Measurements from ENCODE around the gene BYSL. TPM values are rescaled to one million over a fixed set of nuclear protein-coding genes. Genes with fewer than 3 reads are reported as not detected.
A peak's percentile ranks its signal among the peaks of the same experiment; 100 is the strongest.

The BYSL gene
- total and polyA plus RNA-seq, 2 experiments from 2014 or later = 30.7 to 32.6 TPM

- Histone ChIP-seq H3K27me3 (peaks cover 3% of the 10 kb centered on the region), H3K27ac (no peak overlapping the region), H3K36me3 (peaks cover 10% of the 10 kb centered on the region), H3K4me3 (no peak overlapping the region), H3K4me1 (ENCODE audit: low read depth) (peaks cover 6% of the 10 kb centered on the region), H3K9me3 (ENCODE audit: low read depth) (no peaks in the 10 kb centered on the region)
- TF ChIP-seq CTCF (IDR thresholded peaks at IDR 0.05; ENCODE audit: low read depth, low read length) = no peak
- DNase-seq (ENCODE audit: low read depth in 1 of 2, low spot score in 1 of 2) = peak in 1 of 2 donors; percentile 77
Measured at GRCh38 chr6:41937861-41938574, 16.7 kb downstream of the BYSL start.

GRCh38 chr6:41938590-41939175 lies 17.4 kb downstream of the BYSL start:
- no peaks in the 10 kb centered on the region for H3K9me3 ChIP-seq (ENCODE audit: low read depth)
- H3K27me3 ChIP-seq = peaks cover 3% of the 10 kb centered on the region
- H3K36me3 ChIP-seq = peaks cover 8% of the 10 kb centered on the region
- no peak for DNase-seq (ENCODE audit: low read depth in 1 of 2, low spot score in 1 of 2)
- no peak overlapping the region for H3K27ac ChIP-seq
- H3K4me3 ChIP-seq = no peak overlapping the region
- no peak for TF ChIP-seq CTCF (IDR thresholded peaks at IDR 0.05; ENCODE audit: low read depth, low read length)
- H3K4me1 ChIP-seq (ENCODE audit: low read depth) = peaks cover 6% of the 10 kb centered on the region

- H3K4me1 ChIP-seq (ENCODE audit: low read depth) = peaks cover 6% of the 10 kb centered on the region
- DNase-seq (ENCODE audit: low read depth in 1 of 2, low spot score in 1 of 2) = peak in 1 of 2 donors; percentile 85
- H3K27ac ChIP-seq = no peak overlapping the region
- TF ChIP-seq CTCF (IDR thresholded peaks at IDR 0.05; ENCODE audit: low read depth, low read length) = no peak
- peaks cover 3% of the 10 kb centered on the region for H3K27me3 ChIP-seq
- no peaks in the 10 kb centered on the region for H3K9me3 ChIP-seq (ENCODE audit: low read depth)
- H3K4me3 ChIP-seq = no peak overlapping the region
- H3K36me3 ChIP-seq = peaks cover 4% of the 10 kb centered on the region
Measured at GRCh38 chr6:41939176-41939847, 18.0 kb downstream of the BYSL start.

GRCh38 chr6:41939848-41940758 lies 18.8 kb downstream of the BYSL start:
- H3K36me3 ChIP-seq = no peaks in the 10 kb centered on the region
- H3K27me3 ChIP-seq = peaks cover 3% of the 10 kb centered on the region
- peak in 1 of 2 donors; percentile 84 for DNase-seq (ENCODE audit: low read depth in 1 of 2, low spot score in 1 of 2)
- H3K4me3 ChIP-seq = peak overlapping the region; percentile 71
- peaks cover 6% of the 10 kb centered on the region for H3K4me1 ChIP-seq (ENCODE audit: low read depth)
- no peaks in the 10 kb centered on the region for H3K9me3 ChIP-seq (ENCODE audit: low read depth)
- H3K27ac ChIP-seq = no peak overlapping the region
- TF ChIP-seq CTCF (IDR thresholded peaks at IDR 0.05; ENCODE audit: low read depth, low read length) = no peak

- TF ChIP-seq CTCF (IDR thresholded peaks at IDR 0.05; ENCODE audit: low read depth, low read length) = no peak
- H3K9me3 ChIP-seq (ENCODE audit: low read depth) = no peaks in the 10 kb centered on the region
- no peaks in the 10 kb centered on the region for H3K36me3 ChIP-seq
- peaks cover 6% of the 10 kb centered on the region for H3K4me1 ChIP-seq (ENCODE audit: low read depth)
- no peak overlapping the region for H3K27ac ChIP-seq
- DNase-seq (ENCODE audit: low read depth in 1 of 2, low spot score in 1 of 2) = peak; percentile 45 to 56
- H3K27me3 ChIP-seq = peaks cover 3% of the 10 kb centered on the region
- peak overlapping the region; percentile 71 for H3K4me3 ChIP-seq
Measured at GRCh38 chr6:41940759-41941279, 19.5 kb downstream of the BYSL start.
